Nucleus accumbens (tissue), 56 donors: ENCODE results near the gene SUMO4.

Experiments used
- DNase-seq, 56 donors: peaks; one replicate each; lab custom pipeline; 2025; lab: John Stamatoyannopoulos, UW

Gene SUMO4

GRCh38 chr6:149400050-149400449, at the start of gene SUMO4:
Gene SUMO4, plus strand, starts transcription at chr6:149400262. Its CDS starts 130 bp downstream, at chr6:149400392.
- DNase-seq, result no peak

- DNase-seq, result no peak
Observed at GRCh38 chr6:149354009-149354408, 46.1 kb upstream of the SUMO4 start.

- no peak for DNase-seq
Observed at GRCh38 chr6:149356081-149356750, 43.8 kb upstream of the SUMO4 start.

- DNase-seq, result no peak
Observed at GRCh38 chr6:149357726-149358538, 42.1 kb upstream of the SUMO4 start.

GRCh38 chr6:149359440-149359839, 40.6 kb upstream of the SUMO4 start:
- no peak for DNase-seq

GRCh38 chr6:149360536-149360935, 39.5 kb upstream of the SUMO4 start:
- DNase-seq, result no peak

- DNase-seq, result no peak
Observed at GRCh38 chr6:149362289-149362688, 37.8 kb upstream of the SUMO4 start.

GRCh38 chr6:149363154-149363553, 36.9 kb upstream of the SUMO4 start:
- no peak for DNase-seq

GRCh38 chr6:149364557-149364956, 35.5 kb upstream of the SUMO4 start:
- no peak for DNase-seq

GRCh38 chr6:149365197-149365596, 34.9 kb upstream of the SUMO4 start:
- DNase-seq, result no peak

- DNase-seq, result no peak
Observed at GRCh38 chr6:149366267-149366921, 33.7 kb upstream of the SUMO4 start.

- DNase-seq, result no peak
Observed at GRCh38 chr6:149368065-149368464, 32.0 kb upstream of the SUMO4 start.

- no peak for DNase-seq
Observed at GRCh38 chr6:149371154-149371553, 28.9 kb upstream of the SUMO4 start.

GRCh38 chr6:149372062-149372461, 28.0 kb upstream of the SUMO4 start:
- no peak for DNase-seq

GRCh38 chr6:149373511-149373910, 26.6 kb upstream of the SUMO4 start:
- DNase-seq, result no peak

GRCh38 chr6:149379977-149380376, 20.1 kb upstream of the SUMO4 start:
- no peak for DNase-seq

GRCh38 chr6:149380523-149380922, 19.5 kb upstream of the SUMO4 start:
- DNase-seq, result no peak

- DNase-seq, result no peak
Observed at GRCh38 chr6:149383371-149383770, 16.7 kb upstream of the SUMO4 start.

- DNase-seq, result no peak
Observed at GRCh38 chr6:149384464-149384863, 15.6 kb upstream of the SUMO4 start.

GRCh38 chr6:149385998-149386646, 13.9 kb upstream of the SUMO4 start:
- DNase-seq, result no peak
